GM08714 (cell line): ENCODE data around the gene FBXO31.
A peak's percentile ranks its signal among the peaks of the same experiment; 100 is the strongest.

ENCODE experiments used
- H3K4me3 ChIP-seq: fragments of 200-500 bp; sonication (Bioruptor generic); 2 replicates; pipeline ENCODE4 v1.5.1; 2014; ENCODE audit warnings: mild to moderate bottlenecking, low read length, inconsistent platforms
- ZNF274 ChIP-seq: IDR thresholded peaks from 2 replicates; pipeline ENCODE4 v1.6.1; 2012; ENCODE audit warnings: mild to moderate bottlenecking, low read depth, low read length

The FBXO31 gene, protein sequence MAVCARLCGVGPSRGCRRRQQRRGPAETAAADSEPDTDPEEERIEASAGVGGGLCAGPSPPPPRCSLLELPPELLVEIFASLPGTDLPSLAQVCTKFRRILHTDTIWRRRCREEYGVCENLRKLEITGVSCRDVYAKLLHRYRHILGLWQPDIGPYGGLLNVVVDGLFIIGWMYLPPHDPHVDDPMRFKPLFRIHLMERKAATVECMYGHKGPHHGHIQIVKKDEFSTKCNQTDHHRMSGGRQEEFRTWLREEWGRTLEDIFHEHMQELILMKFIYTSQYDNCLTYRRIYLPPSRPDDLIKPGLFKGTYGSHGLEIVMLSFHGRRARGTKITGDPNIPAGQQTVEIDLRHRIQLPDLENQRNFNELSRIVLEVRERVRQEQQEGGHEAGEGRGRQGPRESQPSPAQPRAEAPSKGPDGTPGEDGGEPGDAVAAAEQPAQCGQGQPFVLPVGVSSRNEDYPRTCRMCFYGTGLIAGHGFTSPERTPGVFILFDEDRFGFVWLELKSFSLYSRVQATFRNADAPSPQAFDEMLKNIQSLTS

DNA sequence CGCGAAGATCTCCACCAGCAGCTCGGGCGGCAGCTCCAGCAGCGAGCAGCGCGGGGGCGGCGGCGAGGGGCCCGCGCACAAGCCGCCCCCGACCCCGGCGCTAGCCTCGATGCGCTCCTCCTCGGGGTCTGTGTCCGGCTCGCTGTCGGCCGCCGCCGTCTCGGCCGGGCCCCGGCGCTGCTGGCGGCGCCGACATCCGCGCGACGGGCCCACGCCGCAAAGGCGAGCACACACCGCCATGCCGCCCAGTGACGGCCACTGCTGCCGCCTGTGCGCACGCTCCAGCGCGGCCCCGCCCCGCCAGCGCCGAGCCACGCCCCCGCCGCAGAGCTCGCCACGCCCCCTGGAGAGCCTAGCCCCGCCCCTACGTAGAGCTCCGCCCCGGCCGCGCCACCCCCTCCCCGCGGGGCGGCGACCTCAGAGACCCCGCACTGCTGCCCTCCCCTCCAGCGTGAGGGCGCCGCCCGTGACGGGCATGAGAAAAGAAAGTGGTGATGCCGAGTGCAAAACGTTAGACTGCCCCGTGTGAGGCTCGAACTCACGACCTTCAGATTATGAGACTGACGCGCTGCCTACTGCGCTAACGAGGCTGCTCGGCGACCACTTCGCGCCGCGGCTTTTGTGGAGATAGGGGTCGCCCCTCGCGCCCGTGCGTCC is at the start of gene FBXO31:
TSS of gene FBXO31 (minus strand) at position 272 of the 657 bp plus-strand sequence. CDS start at position 240, 32 bp downstream.
- H3K4me3 ChIP-seq: peak within 1 kb of the TSS; percentile 87
- no peak for TF ChIP-seq ZNF274

DNA sequence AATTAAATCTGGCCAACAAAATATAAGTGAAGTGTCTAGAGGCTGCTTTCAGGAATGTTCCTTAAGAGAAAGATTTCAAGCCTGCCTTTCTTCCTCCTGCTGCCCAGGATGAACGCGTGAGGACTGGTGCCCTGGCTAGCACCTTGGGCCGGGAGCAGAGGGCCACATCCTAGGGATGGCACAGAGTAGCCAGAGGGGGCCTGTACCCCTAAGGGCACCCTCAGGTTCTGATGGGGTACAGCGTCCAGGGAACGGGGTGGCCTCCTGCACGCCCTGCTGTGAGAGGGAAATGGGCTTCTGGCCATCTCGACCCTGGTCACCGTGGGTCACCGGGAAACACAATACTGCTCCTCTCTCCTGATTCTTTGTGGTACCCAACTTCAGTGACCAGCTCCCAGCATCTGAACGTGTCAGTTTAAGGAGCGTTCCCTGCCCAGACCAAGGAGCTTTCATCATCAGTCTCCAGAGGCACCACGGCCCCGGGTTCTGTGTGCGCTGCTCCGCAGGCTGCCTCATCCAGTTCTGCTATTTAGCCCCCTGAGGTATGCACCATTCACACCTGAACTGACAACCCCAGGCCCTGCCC is 48.8 kb upstream of the FBXO31 start:
- H3K4me3 ChIP-seq: no peak overlapping the region
- TF ChIP-seq ZNF274: no peak

DNA sequence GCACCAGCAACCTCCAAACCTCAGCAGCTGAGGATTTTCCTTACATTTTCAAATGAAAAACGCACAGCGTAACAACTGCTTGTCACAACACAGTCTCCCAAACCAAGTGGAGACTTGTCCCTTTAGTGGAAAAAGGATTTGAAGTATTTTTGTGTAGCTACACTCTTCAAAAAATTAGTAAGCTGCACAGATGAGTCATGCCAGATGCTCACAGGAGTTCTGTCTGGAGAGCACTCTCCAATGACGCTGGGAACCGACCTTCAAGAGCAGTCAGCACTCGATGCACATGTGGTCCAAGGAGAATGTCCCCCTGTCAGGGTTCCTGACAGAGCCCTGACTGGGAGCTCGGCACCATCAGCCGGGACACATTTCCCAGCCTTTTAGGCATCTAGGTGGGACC is 48.4 kb upstream of the FBXO31 start:
- no peak for TF ChIP-seq ZNF274
- H3K4me3 ChIP-seq: no peak overlapping the region

DNA sequence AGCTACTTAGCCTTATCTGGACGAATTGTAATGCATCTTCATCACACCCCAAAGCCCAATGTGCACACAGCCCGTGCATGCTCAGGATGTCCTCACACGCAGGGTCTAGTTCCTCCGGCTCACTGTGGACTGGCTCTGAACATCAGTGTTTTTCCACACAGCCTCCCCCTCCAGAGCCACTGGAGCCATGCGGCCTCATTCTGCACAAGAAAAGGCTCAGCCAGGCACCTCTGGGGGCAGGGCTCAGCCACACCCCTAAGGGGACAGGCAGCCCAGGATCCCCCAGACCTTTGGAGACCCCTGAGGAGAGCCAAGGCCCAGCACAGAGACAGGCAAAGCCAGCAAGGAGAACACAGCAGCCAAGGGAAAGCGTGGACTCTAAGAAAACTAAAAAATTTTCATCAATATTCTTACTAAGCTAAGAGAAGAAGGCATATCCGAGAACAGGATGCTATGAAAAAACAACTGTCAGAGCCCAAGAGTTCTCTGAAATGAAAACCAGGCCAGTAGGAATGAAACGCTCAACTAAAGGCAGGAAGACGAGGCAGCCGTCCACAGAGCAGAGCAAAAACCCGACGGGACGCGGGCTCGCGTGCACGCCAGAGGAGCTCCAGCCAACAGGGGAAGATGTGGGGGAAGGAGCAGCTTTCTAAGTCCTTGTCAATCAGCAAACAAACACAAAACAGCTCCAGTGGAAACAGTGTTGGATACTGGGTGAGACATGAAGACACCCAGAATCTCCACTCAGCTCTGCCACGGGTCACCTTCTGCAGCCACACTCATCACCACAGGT is 43.0 kb upstream of the FBXO31 start:
- no peak for TF ChIP-seq ZNF274
- H3K4me3 ChIP-seq: no peak overlapping the region

DNA sequence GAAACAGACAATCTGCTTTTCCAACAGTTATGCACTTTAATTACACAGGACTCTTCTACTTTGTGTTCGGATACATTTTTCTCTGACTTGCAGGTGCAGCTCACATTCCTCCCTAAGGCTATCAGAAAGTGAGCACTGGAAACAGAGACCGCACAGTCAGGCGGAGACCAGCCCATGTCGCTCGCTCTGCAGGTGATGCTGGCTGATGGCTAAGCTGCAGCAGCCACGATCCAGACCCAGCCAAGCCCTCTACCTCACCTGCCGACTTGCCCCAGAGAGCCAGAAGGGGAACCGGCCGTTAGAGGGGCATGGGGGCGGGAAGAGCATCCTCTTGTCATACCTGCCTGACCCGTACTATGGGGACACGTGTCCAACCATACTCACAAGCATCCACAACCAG is 42.4 kb upstream of the FBXO31 start:
- no peak overlapping the region for H3K4me3 ChIP-seq
- no peak for TF ChIP-seq ZNF274

DNA sequence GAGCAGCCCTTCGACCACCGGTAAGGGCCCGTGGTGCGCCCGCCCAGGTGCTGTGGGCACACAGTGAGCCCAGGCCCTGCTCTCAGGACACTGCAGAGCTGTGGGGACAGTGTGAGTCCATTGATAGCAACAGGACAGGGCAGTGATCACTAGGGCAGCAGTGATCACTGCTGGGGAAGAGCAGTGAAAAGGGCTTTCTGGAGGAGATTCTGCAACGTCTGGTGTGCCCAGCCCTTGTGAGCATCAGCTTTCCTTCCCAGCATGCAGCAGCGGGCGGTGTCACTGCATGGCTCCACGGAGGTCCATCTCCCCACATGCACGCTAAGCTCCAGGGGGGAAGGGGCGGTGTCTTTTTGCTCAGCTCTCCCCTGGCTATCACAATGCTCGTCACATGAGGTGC is 40.7 kb upstream of the FBXO31 start:
- no peak for TF ChIP-seq ZNF274
- no peak overlapping the region for H3K4me3 ChIP-seq

DNA sequence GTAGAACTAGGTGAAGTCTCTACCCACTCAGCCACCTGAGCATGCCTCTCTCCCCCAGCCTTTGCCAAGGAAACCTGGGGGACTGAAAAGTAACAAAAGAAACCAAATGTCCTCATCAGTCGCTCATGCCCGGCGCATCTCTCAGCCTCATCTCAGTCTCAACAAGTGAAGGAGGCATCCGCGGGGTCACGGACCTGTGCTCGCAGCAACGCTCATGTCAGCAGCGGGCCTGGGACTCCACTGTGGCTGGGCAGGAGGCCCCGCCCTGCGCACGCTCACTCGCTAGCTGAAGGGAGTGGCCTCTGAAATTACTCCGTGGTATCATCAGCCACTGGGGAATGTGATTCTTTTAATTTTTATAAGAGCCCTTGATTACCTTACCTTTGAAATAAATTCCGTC is 39.9 kb upstream of the FBXO31 start:
- H3K4me3 ChIP-seq: no peak overlapping the region
- no peak for TF ChIP-seq ZNF274

DNA sequence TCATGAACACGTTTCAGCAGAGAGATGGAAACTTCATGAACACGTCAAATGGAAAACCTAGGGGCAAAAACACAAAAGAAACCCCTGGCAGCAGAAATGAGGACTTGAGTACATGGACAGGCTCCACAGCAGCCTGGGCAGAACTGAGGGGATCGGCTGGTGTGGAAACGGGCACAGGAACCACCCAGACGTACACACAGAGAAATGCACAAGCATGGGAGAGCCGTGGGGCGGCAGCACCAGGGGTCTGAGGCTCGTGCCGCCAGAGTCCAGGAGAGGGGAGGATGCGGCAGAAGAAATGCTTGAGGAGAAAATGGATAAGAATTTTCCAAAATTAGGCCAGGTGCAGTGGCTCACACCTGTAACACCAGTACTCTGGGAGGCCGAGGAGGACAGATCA is 38.5 kb upstream of the FBXO31 start:
- no peak for TF ChIP-seq ZNF274

DNA sequence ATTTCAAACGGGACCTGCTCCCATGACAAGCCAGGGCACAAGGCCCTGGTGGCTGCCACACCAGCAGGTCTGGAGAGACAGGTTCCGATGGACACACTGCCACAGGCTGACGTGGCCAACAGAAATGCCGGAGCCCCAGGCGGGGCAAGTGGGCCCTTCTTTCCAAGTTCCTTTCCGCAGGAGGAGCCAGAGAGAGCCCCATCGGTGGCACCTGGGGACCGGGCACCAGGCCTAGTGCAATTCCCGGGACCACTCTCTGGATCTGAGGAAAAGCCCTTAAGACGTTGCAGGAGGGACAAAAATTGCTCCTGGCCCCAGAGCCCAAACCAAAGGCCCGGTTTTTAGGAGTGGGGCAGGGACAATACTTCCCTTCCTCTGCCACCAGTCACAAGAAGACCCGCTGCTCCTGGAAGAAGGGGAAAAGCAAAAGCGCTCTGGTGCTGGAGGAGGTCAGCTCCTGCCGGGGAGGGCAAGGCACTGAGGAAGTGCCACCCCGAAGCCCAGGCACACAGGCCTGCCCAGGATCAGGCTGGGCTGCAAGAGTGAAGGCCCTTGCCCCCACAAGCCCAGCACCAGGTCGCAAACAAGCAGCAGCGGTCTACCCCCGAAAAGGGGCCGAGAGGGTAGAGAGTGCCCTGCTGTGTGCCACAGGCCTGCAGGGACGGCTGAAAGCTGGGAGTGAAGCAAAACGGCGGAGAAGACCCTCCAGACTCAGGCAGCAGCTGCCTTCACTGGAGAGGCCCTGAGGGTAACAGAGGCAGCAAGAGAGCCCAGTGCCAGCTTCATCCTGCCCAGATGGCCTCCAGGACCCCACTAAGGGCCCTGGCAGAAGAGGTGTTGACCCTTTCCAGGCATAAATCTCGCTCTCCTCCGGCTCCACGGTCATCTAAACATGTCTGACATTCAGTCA is 37.7 kb upstream of the FBXO31 start:
- H3K4me3 ChIP-seq: no peak overlapping the region
- TF ChIP-seq ZNF274: no peak

More for the DNA sequence above, 38.5 kb upstream of the FBXO31 start:
- no peak overlapping the region for H3K4me3 ChIP-seq

DNA sequence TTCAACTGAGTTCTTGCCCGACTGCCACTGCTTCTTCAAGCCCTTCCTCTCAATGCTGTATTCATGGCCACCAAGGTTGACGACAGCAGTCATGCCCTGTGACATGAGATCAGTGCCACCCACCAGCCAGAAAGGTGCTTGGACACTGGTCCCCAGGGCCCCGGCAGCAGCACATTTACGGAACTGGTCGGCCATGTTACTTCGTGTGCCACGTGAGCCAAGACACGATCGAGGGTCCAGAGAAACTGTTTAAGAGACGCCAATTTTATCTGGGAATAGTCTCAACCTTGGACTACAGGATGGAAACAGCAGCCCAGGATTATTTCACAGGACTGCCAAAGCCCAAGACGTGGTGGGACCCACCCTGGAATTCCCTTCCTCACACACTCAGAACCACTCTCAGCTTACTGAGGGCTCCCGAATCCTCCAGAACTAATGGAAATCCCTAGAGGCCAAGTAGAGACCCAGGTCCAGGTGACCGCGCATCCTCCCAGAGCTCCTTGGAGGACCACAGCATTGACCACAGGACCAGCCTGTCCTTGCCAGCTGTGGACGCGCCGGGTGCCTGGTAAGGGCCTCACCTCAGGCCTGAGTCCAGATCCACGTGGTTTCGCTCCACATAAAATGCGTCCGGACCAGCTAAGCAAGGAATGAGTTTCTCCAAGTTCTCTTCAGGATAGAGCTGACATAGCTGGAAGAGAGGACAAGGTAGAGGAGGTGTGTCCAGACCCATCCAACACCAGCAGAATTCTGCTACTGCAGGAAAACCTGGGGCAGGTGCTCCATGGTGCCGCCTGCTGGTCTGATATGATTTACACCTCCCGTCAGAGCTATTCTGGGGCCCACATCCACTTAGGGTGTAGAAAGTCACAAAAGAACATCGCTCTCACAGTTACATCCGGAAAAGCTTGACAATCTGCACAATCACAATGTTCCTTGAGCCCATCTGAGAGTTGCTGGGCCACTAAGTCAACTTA is 36.7 kb upstream of the FBXO31 start:
- no peak for TF ChIP-seq ZNF274
- no peak overlapping the region for H3K4me3 ChIP-seq

DNA sequence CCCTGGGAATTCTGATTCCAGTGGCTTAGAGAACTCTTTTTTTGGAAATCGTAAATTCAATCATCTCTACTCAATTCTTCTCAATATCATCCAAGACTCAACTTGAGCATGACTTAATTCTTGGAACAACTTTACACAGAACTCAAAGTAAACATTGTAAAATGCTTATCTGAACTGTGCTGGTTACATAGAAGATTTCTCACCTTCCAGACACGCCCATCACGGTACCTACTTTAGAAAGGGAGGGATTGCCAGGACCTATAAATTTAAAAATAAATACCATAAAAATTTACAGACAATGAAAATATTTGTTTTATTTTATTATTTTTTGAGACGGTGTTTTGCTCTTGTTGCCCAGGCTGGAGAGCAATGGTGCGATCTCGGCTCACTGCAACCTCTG is 35.1 kb upstream of the FBXO31 start:
- no peak for TF ChIP-seq ZNF274
- H3K4me3 ChIP-seq: no peak overlapping the region

DNA sequence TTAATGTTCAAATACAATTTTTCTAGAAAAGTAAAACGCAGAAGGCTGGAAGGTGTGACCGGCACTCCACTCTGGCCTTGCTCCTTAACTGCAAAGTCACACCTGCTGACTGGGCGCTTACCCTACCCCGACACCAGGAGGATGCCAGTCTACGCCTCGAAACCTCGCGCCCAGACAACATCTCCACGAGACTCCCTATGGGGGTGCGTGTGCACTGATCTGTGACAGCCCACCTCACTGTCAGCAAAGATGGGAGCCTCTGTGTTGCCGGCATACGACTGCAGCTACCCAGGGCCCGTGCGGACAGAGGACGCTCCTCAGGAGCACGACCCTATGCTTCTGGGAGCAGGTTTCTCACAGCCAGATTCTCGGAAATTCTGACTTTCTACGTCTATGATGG is 34.6 kb upstream of the FBXO31 start:
- TF ChIP-seq ZNF274: no peak
- H3K4me3 ChIP-seq: no peak overlapping the region
